ENCODE results near the gene EVA1B. TPM values are rescaled to one million over a fixed set of nuclear protein-coding genes. Genes with fewer than 3 reads are reported as not detected.

The EVA1B gene
- total RNA-seq (2014; rRNA removed; shearing (Covaris generic)), result 103 and 159 TPM in 2 replicates

- peak within 1 kb of the TSS; percentile 98 for H3K4me3 ChIP-seq
- DNase-seq (ENCODE audit: low read depth in 1 of 2, low spot score in 2 of 2), result peak; percentile 83 to 89
- H3K27me3 ChIP-seq (replicated peaks), result no peaks in the 10 kb centered on the region
- peaks cover 28% of the 10 kb centered on the region for H3K36me3 ChIP-seq
- peaks cover 4% of the 10 kb centered on the region for H3K9me3 ChIP-seq (replicated peaks)
- H3K4me1 ChIP-seq (replicated peaks), result peaks cover 48% of the 10 kb centered on the region
- H3K27ac ChIP-seq, result peak within 1 kb of the TSS; percentile 66
These were observed at the start of gene EVA1B for GRCh38 chr1:36323636-36324352. TSS of gene EVA1B (minus strand) at chr1:36323645. CDS start at chr1:36323037, 608 bp downstream.

DNA sequence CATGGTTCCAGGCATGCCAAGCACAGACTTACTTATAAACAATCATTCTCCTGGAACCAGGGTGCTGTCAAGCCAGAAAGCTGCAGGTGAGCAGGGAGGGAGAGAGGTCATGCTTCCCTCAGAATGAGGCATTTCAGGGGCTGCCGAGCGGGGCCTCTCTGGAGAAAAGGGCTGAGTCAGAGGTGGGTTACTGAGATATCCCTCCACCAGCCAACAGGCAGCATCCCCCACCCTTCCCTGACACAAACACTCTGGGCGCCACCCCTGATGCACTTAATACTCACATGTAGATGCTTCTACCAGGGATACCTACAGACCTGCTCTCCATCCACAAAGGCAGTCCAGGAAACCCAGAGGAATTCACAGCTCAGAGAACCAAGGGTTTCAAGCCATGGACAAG is 49.2 kb upstream of the EVA1B start:
- H3K9me3 ChIP-seq (replicated peaks), result no peaks in the 10 kb centered on the region
- peaks cover 47% of the 10 kb centered on the region for H3K4me1 ChIP-seq (replicated peaks)
- DNase-seq (ENCODE audit: low read depth in 1 of 2, low spot score in 2 of 2), result peak in 1 of 2 experiments; percentile 56
- H3K4me3 ChIP-seq, result no peak overlapping the region
- H3K36me3 ChIP-seq, result peaks cover 23% of the 10 kb centered on the region
- peak overlapping the region; percentile 69 for H3K27ac ChIP-seq
- H3K27me3 ChIP-seq (replicated peaks), result no peaks in the 10 kb centered on the region

DNA sequence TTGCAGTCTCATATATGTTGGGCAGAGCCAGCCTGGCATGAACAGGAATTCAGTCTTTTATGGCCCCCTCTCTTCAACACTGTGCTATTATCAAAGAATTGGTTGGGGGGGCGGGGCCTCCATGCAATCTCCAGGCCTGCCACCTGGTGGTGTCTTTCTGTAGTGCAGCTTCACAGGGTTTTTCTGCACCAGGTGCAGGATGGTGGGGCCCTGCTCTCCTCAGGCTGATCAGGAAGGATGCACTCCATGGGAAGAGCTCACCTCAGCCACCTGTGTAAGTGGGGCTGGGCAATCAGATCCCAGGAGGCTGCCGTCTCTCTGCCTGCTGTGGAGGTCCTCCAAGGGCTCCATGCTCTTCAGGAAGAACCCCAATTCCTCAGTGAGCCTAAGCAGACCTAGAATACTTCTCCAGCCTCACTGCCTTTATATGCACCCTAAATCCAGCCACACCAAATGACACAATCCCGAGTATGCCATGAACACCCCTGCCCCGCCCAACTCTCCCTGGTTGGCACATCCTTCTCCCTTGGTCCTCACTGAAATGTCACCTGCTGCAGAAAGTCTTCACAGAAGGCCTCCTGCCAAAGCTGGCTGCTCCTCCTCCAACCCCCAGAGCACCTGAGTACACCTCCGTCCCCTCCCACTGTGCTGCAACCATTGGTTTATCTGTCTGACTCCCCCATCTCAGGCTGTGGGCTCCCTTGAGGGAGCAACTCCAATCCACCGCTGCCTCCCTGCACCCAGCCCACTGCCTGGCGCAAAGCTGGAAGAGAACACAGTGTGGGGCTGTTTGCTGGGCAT is 45.8 kb upstream of the EVA1B start:
- Histone ChIP-seq H3K4me1 (replicated peaks) (peaks cover 45% of the 10 kb centered on the region), H3K27ac (no peak overlapping the region)

DNA sequence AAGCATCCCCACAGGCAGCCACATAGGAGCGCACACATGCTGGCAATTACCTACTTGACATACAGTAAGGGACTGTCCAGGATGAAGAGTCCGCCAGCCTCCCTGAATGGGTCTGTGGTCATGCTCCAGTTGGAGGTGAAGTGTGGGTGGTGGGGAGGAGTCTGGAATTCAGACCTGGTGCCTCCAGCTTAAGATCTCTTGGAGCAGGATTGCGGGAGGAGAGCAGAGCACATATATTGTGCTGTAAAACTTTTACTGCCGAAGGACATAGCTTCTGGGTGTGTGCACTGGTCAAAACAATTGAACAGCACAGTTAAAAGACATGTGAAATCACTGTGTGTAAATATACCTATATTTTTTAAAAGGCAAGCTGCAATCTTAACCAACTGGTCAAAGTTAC is 44.4 kb upstream of the EVA1B start:
- Histone ChIP-seq H3K27me3 (replicated peaks) (no peaks in the 10 kb centered on the region), H3K27ac (no peak overlapping the region), H3K4me3 (no peak overlapping the region), H3K4me1 (replicated peaks) (peaks cover 30% of the 10 kb centered on the region), H3K36me3 (peaks cover 47% of the 10 kb centered on the region), H3K9me3 (replicated peaks) (no peaks in the 10 kb centered on the region)
- no peak for DNase-seq (ENCODE audit: low read depth in 1 of 2, low spot score in 2 of 2)

More for the DNA sequence above, 45.8 kb upstream of the EVA1B start:
- Histone ChIP-seq H3K27me3 (replicated peaks) (no peaks in the 10 kb centered on the region), H3K36me3 (peaks cover 44% of the 10 kb centered on the region), H3K9me3 (replicated peaks) (no peaks in the 10 kb centered on the region), H3K4me3 (no peak overlapping the region)
- peak; percentile 75 to 82 for DNase-seq (ENCODE audit: low read depth in 1 of 2, low spot score in 2 of 2)

- no peak for DNase-seq (ENCODE audit: low read depth in 1 of 2, low spot score in 2 of 2)
- Histone ChIP-seq H3K27me3 (replicated peaks) (no peaks in the 10 kb centered on the region), H3K4me3 (no peak overlapping the region), H3K27ac (no peak overlapping the region), H3K36me3 (peaks cover 50% of the 10 kb centered on the region), H3K4me1 (replicated peaks) (peaks cover 24% of the 10 kb centered on the region), H3K9me3 (replicated peaks) (no peaks in the 10 kb centered on the region)
These were observed 43.6 kb upstream of the EVA1B start for GRCh38 chr1:36367066-36367465.

GRCh38 chr1:36366091-36366661 is 42.7 kb upstream of the EVA1B start:
- no peaks in the 10 kb centered on the region for H3K9me3 ChIP-seq (replicated peaks)
- DNase-seq (ENCODE audit: low read depth in 1 of 2, low spot score in 2 of 2), result peak; percentile 28 to 60
- peaks cover 24% of the 10 kb centered on the region for H3K4me1 ChIP-seq (replicated peaks)

GRCh38 chr1:36365381-36365780 is 41.9 kb upstream of the EVA1B start:
- no peak overlapping the region for H3K4me3 ChIP-seq
- no peaks in the 10 kb centered on the region for H3K27me3 ChIP-seq (replicated peaks)
- H3K9me3 ChIP-seq (replicated peaks), result no peaks in the 10 kb centered on the region
- H3K36me3 ChIP-seq, result peaks cover 59% of the 10 kb centered on the region
- peak overlapping the region; percentile 4; the same call in 1 of the 2 replicates for H3K27ac ChIP-seq
- no peak for DNase-seq (ENCODE audit: low read depth in 1 of 2, low spot score in 2 of 2)
- peaks cover 31% of the 10 kb centered on the region for H3K4me1 ChIP-seq (replicated peaks)

More at GRCh38 chr1:36366091-36366661, 42.7 kb upstream of the EVA1B start:
- Histone ChIP-seq H3K4me3 (no peak overlapping the region), H3K27me3 (replicated peaks) (no peaks in the 10 kb centered on the region), H3K36me3 (peaks cover 54% of the 10 kb centered on the region), H3K27ac (peak overlapping the region; percentile 4; the same call in 1 of the 2 replicates)

DNA sequence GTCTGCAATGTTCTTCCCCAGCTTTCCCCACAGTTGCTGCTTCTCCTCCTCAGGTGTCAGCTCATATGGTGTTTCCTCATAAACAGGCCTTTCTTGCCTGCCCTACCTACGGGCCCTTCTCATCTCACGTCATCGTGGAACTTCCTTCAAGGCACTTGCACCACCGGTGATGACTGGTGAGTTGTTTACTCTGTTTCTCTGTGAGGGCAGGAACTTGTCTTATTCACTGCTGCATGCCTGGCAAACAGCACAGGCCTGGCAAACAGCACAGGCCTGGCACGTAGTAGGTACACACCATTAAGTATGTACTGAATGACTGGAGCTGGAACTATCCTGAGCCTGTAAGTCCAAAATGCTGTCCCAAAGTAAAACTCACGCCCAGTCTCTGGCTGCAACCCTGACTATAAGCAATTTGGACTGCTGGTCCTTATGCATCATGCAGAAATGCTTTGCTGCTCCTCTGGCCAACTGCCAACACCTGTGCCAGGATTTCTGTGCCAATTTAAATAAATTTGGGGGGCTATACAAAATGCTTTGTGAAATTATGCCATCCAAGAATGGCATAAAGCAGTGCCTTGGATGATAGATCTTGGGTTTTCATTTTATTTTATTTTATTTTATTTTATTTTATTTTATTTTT is 36.6 kb upstream of the EVA1B start:
- Histone ChIP-seq H3K27ac (peak overlapping the region; percentile 15; the same call in 1 of the 2 replicates), H3K4me3 (no peak overlapping the region), H3K4me1 (replicated peaks) (peaks cover 16% of the 10 kb centered on the region), H3K36me3 (peaks cover 73% of the 10 kb centered on the region), H3K9me3 (replicated peaks) (no peaks in the 10 kb centered on the region), H3K27me3 (replicated peaks) (no peaks in the 10 kb centered on the region)
- DNase-seq (ENCODE audit: low read depth in 1 of 2, low spot score in 2 of 2), result no peak

GRCh38 chr1:36359383-36359782 is 35.9 kb upstream of the EVA1B start:
- Histone ChIP-seq H3K4me1 (replicated peaks) (peaks cover 16% of the 10 kb centered on the region), H3K27ac (no peak overlapping the region), H3K27me3 (replicated peaks) (no peaks in the 10 kb centered on the region), H3K36me3 (peaks cover 79% of the 10 kb centered on the region), H3K9me3 (replicated peaks) (no peaks in the 10 kb centered on the region), H3K4me3 (no peak overlapping the region)
- no peak for DNase-seq (ENCODE audit: low read depth in 1 of 2, low spot score in 2 of 2)

GRCh38 chr1:36358514-36359084 is 35.2 kb upstream of the EVA1B start:
- no peaks in the 10 kb centered on the region for H3K9me3 ChIP-seq (replicated peaks)
- no peak overlapping the region for H3K27ac ChIP-seq
- peaks cover 18% of the 10 kb centered on the region for H3K4me1 ChIP-seq (replicated peaks)
- no peak for DNase-seq (ENCODE audit: low read depth in 1 of 2, low spot score in 2 of 2)
- no peak overlapping the region for H3K4me3 ChIP-seq
- no peaks in the 10 kb centered on the region for H3K27me3 ChIP-seq (replicated peaks)
- peaks cover 87% of the 10 kb centered on the region for H3K36me3 ChIP-seq

- peaks cover 38% of the 10 kb centered on the region for H3K4me1 ChIP-seq (replicated peaks)
- H3K36me3 ChIP-seq, result peaks cover 82% of the 10 kb centered on the region
- H3K4me3 ChIP-seq, result no peak overlapping the region
- DNase-seq (ENCODE audit: low read depth in 1 of 2, low spot score in 2 of 2), result no peak
- no peak overlapping the region for H3K27ac ChIP-seq
- H3K27me3 ChIP-seq (replicated peaks), result no peaks in the 10 kb centered on the region
- H3K9me3 ChIP-seq (replicated peaks), result no peaks in the 10 kb centered on the region
These were observed 32.4 kb upstream of the EVA1B start for GRCh38 chr1:36355811-36356210.

GRCh38 chr1:36354486-36354885 is 31.0 kb upstream of the EVA1B start:
- Histone ChIP-seq H3K27ac (no peak overlapping the region), H3K27me3 (replicated peaks) (no peaks in the 10 kb centered on the region), H3K4me1 (replicated peaks) (peaks cover 43% of the 10 kb centered on the region), H3K4me3 (no peak overlapping the region), H3K9me3 (replicated peaks) (no peaks in the 10 kb centered on the region), H3K36me3 (peaks cover 78% of the 10 kb centered on the region)
- DNase-seq (ENCODE audit: low read depth in 1 of 2, low spot score in 2 of 2), result no peak
